NCI-H1092 treated with DMSO at 0.1 percent for 48 hours (cell line): Measurements from ENCODE around the gene UQCRHL.
"Not testable (repeated sequence)": the region's sequence is repeated elsewhere in the genome, so short reads cannot be mapped to it uniquely, and the experiment has no call there.

Source experiments
- DNase-seq: peaks from one replicate; lab custom pipeline; 2025; lab: John Stamatoyannopoulos, UW

UQCRHL gene

DNA sequence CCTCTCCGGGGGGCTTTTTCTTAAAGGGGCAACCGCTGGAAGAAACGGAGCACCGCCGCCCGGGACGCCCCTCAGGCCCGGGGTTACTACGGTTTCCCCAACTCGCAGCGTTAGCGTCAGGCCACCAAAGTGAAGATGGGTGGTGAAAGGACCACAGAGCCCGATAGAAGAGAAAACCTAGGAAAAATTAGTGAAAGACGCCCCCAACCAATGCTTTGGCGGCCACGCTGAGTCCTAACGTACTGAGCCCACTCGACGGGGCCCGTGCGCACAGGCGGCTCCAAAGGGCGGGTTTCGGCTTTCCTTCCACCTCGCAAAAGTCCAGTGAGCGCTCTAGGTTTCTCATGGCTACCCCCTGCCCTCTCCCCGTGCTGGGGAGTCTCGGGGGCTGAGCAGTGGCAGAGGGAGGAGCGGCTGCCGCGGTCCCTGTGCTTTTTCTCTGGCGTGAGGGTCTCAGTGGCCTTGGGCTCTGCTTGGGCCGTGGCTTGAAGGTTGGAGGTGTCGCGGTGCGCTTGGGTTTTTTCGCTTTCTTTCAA lies 27.8 kb upstream of the UQCRHL start:
- DNase-seq, result no peak

DNA sequence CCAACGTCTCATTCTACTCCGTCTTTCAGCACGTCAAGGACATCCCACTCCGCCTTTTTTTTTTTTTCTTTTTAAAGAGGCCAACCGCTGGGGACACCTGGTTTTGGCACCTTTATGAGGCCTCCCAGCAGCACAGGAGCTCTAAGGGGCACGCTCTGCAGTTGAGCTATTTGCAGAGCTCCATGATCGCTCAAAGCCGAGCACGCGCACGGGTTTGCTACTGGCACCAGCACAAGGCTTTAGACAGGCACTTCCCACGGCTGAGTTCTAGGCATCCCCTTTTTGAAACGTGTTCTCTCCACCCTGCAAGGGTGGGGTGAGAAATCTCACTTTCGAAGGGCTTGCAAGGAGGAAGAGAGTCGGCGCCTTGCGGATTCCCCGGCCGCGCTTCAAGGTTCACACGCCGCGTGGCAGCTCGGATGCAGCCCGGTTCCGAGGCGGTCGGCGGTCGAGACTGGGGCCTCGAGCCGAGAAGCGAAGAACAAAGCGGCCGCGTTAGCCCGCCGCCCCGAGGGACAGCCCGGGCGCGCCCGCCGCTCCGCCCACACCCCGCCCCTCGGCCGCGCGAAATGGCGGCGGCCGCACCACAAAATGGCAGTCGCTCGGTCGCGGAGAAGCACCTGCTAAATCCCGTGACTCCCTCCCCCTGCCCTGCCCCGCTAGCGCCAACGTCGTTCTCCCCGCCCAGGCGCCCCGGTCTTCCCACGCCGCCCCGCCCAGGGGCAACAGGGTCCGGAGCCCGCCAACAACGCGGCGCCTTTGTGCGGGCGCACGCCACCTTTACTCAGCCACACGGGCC lies 27.2 kb upstream of the UQCRHL start:
- peak; percentile 98 for DNase-seq

DNA sequence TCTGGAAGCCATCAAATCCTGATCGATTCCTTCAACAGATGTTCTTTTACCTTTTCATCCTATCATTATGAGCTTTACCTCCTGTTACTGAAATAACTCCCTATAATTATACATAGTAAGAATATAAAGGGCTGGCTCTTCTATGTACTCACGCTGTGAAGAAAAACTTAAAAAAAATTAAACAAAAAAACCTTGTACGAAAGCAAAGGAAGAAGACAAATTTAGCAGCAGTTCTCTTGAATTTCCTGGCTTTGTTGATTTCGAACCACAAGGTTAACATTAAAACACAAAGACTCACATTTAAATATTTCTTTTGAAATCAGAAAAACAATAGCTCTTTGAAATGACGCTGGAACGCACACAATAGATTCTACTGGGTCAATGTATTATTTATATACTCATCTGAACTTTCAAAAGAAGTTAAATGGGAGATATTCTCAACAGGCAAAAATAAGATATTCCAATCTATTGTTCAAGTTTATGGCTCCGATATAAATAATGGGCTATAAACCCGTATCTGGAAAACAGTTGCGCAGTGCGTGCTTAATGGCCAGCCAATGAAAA lies 26.5 kb upstream of the UQCRHL start:
- no peak for DNase-seq

DNA sequence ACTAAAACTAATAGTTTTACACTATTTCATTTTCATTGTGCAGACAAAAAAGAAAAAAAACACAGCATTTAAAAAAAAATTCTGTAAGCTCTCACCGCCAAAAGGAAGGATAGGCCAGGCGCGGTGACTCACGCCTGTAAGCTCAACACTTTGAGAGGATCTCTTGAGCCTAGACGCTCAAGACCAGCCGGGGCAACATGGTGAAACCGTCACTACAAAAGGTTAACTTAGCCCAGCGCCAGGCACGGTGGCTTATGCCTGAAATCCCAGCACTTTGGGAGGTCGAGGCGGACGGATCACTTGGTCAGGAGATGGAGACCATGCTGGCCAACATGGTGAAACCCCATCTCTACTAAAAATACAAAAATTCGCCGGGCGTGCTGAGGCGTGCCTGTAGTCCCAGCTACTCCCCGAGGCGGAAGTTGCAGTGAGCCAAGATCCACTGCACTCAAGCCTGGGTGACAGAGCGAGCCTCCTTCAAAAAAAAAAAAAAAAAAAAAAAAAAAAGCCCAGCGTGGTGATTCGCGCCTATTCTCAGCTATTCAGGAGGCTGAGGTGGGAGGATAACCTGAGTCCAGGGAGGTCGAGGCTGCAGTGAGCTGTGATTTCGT lies 25.7 kb upstream of the UQCRHL start:
- DNase-seq, result no peak

DNA sequence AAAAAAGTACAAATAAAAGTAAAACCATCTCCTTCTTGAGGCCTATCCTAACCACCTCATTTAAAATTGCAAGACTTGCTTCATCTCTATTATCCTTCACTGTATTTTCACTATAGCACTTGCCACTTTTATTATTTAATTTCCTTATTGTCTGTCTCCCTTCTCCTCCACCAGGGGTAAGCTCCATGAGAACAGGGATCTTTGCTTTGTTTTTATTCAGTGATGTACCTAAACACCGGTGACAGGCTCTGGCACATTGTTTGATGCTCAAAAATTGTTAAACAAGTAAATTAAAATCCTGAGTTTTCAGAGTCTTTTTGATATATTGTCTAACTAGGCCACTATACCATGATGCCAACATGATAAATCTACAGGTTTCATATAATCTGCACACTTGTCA lies 22.8 kb upstream of the UQCRHL start:
- DNase-seq, result no peak

DNA sequence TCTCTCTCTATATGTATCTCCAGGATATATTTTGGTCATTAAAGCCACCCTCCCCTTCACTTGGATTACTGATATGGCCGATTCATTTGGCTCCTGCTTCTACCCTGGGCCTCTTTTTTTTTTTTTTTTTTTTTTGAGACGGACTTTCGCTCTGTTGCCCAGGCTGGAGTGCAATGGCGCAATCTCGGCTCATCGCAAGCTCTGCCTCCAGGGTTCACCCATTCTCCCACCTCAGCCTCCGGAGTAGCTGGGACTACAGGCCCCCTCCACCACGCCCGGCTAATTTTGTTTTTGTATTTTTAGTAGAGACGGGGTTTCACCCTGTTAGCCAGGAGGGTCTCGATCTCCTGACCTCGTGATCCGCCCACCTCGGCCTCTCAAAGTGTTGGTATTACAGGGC lies 21.5 kb upstream of the UQCRHL start:
- DNase-seq, result not testable (repeated sequence)

DNA sequence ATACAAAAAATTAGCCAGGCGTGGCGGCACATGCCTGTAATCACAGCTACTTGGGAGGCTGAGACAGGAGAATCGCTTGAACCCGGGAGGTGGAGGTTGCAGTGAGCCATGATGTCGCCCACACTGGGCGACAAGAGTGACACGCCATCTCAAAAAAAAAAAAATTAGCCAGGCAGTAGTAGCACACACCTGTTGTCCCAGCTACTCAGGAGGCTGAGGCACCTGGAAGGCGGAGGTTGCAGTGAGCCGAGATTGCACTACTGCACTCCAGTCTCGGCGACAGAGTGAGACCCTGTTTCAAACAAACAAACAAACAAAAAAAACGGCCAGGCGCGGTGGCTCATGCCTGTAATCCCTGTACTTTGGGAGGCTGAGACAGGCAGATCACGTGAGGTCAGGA lies 20.1 kb upstream of the UQCRHL start:
- DNase-seq, result not testable (repeated sequence)

DNA sequence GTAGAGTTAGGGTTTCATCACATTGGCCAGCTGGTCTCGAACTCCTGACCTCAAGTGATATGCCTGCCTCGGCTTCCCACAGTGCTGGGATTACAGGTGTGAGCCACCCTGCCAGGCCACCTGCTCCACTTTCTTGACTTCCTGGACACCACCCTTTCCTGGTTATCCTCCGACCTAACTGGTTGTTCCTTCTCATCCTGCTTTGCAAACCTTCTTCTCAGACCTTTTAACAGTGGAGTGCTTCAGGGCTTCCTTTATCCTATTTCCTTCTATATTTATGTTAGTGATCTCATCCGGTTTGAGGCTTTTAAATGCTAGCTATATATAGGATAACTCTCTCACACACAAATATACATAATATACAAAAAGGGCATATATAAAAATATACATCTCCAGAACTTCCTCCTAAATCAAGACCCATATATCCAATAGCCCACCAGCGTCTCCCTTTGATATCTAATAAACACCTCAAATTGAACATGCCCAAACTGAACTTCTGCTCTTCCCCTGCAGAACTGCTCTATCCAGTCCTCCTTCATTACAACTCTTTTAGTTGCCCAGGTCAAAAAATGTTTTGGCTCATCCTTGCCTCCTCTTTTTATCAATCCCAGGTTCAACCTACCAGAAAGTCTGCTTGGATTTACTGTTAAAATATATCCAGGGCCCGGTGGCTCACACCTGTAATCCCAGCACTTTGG lies 19.5 kb upstream of the UQCRHL start:
- DNase-seq, result no peak

DNA sequence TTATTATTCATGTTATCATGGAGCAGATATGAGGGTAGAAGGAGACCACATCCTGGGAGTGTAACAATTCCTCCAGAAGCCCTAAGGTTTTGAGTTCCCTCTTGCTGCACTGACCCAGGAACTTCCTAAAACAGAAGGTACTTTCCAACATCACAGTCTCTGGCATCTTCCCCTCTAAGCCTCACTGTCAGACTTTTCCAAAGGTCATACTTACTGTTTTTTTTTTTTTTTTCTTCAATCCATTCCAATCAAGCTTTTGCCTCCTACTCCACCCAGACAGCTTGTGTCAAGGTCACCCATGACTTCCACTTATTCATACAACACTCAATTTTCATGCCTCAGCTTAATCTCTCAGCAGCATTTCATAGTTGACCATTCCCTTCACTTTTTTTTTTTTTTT lies 18.4 kb upstream of the UQCRHL start:
- DNase-seq, result no peak

DNA sequence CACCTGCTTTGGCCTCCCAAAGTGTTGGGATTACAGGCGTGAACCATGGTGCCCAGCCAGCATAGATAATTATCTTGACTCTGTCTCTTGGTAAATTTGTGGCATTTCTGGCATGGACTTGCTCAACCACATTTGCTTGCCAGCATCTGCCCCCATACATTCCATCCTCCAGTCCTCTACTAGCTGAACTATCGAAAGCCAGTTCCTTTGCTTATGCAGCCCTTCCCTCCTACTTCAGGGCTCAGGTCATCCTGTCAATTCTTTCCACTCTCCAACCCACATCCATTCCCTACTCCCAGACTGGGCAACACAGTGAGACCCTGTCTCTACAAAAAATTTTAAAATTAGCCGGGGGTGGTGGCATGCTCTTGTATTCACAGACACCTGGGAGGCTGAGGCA lies 13.0 kb upstream of the UQCRHL start:
- DNase-seq, result no peak

DNA sequence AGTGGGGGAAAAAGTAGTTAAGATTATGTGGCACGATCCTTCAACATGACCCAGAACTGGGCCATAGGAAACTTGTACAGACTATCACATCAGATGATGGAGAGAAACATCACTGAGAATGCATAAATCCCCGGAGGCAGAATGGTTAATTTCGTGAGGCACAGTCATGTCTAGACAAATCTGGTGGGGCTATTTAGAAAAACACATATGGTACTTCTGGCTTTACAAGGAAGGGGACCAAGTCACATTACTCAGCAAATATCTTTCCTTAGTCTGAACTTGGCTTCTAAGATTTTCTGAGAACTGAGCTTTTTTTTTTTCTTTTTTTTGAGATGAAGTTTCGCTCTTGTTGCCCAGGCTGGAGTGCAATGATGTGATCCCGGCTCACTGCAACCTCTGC lies 9.2 kb upstream of the UQCRHL start:
- no peak for DNase-seq

DNA sequence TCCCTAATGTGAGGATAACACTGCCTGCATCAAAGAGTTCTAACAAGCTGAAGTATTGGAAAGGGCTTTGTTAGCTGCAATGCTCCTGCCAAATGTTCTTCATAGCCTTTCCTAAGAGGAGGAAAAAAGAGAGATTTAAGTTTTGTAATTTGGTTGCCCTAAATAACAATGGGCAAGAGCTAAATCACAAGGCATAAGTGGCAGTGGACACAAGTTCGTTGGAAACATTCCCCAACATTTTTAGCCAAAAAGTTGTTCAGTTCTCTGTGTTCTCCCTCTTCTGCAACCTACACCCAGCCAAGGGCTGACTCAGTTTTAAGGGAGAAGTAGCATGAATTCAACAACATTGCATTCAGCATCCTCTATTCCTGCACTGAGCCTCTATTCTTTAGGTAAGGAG lies 2.6 kb upstream of the UQCRHL start:
- no peak for DNase-seq

DNA sequence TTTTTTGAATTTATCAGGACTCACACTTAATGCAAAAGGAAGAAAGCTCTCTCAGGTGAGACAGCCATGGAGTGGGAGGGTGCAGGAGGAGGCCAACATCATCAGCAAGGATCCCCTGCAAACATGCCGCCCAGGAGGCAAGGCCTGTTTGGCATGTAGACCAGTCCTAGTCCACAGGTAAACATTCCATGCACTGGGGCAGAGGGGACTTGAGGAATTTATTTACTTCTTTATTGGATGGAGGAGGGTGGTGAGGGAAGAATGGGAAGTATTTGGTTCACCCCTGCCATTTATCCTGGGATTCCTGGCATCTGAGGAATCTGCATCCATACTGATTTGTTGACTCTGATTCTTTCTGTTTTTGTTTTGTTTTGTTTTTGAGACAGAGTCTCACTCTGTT lies 1.5 kb upstream of the UQCRHL start:
- DNase-seq, result no peak

DNA sequence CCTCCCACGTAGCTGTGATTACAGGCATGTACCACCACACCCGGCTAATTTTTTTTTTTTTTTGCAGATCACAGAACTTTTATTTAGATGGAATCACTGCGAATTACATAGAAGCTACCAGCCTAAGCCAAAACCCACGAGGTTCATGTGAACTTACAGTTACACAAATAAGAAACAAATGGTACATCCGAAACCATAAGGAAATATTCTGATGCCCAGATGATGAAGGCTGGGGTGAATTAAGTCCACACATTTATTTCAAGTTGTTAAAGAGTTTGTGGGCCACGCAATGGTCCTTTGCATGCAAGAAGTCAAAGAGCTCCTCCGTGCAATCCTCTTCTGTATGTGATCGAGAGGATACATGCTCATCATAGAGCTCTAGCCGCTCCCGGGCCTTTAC lies 328 bp downstream of the UQCRHL start:
- DNase-seq, result no peak

DNA sequence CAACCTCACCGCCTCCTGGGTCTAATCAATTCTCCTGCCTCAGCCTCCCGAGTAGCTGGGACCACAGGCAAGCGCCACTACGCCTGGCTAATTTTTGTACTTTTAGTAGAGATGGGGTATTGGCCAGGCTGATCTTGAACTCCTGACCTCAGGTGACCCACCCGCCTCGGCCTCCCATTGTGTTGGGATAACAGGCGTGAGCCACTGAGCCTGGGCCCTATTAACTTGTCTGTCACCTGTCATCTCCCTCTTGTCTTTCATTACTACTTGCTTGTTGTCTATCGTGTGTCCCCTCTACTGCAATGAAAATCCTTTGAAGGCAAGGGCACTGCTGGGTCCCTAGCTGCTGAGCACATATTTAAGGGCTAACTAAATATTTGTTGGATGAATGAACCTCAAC lies 3.4 kb downstream of the UQCRHL start:
- no peak for DNase-seq

DNA sequence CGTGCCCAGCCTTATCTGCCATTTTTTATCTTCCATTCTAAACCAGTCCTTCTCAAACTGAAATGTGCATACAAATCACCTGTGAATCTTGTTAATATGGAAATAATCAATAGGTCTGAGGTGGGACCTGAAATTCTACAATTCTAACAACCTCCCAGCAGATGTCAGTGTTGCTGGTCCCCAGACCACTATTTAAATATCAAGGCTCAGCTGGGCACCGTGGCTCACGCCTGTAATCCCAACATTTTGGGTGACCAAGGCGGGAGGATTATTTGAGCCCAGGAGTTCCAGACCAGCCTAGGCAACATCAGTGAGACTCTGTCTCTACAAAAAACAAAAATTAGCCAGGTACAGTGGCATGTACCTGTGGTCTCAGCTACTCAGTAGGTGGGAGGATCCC lies 4.1 kb downstream of the UQCRHL start:
- no peak for DNase-seq

DNA sequence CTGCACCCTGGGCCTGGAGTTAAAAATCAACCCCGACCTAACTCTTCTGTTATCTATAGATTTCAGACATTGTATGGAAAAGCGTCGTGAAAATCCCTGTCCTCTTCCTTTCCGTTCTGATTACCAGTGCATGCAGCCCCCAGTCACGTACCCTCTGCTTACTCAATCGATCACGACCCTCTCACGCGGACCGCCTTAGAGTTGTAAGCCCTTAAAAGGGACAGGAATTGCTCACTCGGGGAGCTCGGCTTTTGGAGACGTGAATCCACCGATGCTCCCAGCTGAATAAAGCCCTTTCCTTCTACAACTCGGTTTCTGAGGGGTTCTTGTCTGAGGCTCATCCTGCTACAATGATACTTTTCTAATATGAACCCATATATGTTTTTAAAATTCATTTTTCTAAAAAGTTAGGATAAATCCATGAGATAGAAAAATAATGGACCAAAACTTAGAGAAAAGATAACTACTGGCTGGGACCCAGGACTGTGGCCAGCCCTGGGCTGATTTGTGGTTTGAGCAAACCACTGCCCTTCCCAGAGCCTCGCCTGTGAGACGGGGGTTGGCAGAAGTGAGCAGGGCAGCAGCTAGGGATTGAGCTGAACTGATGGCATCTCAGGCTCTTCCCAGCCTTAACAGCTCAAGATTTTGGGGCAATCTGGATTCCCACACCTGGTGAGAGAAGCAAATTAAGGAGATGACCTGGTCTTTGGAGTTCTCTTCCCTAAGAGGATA lies 5.0 kb downstream of the UQCRHL start:
- DNase-seq, result no peak

DNA sequence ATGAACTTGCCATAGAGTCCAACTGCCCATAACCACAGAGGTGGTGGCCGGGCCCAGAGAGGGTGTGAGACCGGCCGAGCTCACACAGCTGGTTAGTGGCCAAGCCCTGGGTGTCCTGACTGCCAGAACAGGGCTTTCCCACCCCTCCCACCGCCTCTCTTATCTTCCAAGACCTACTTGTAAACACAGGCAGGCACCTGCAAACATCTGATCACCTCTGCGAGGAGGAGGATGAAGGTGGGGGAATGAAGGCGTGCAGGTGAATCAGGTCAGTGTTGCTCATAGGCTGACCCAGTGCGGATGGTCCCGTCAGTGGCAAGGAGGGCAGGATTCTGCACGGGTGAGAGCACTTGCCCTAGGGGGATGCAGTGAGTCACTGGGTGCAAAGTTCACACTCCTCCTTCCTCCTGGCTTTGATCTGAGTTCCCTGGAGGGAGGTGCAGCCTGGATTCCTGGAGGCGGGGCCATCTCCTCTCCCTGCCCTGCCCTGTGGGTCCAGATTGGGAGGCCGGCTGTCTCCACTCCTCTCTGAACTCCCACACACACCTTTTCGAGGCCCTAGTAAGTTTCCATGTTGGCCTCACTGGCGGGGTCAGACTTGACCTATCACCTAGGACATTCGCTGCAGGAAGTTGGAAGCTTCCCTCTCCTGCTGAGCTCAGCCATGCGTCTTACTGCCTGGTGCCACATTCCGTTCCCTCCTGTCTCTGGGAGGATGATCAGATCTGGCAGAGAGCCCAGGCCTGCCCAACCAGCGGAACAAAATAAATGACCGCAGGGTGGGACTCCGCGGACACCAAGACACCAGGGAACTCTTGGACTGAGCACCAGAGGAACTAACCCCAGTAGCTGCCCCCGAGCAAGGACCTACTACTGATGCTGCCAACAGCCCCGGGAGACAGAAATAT lies 7.3 kb downstream of the UQCRHL start:
- DNase-seq, result peak; percentile 33

DNA sequence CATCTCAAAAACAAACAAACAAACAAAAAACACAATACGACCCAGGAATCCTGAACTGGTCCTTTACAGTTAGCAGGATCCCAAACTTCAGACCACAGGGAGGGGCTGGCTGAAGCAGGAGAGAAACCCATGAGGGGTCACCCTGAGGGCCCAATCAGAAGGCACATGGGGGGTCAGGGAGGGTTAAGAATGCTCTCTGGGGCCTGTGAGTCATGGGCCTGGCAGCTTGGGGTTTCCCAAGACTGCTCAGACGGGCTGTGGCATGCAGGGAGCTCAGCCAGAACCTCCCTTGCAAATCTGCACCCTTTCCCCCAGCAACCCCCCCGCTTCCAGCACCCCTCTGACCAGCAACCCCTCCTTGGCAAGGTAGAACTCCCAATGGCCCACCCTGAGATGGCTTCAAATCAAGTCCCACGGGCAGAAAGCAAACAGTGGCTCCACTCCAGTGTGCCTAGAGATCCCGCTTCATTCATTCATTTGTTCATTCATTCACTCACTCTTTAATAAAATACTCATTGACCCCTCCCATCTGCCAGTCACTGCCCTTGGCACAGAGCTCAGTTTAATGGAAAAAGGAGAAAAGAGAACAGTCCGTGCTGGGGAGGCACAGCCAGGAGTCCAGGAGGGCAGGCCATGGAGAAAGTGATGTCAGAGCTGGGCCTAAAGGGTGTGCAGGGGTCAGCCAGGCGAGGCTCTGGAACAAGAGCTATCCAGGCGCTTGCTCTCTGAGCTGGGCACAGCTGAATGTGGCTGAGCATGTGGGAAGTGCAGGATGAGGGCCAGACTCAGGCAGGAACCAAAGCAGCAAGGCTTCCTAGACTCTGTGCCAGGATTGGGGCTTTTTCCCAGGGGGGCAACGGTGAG lies 8.2 kb downstream of the UQCRHL start:
- DNase-seq, result no peak
